Breast epithelium (tissue), 4 donors: Measurements from ENCODE around the gene TNFAIP1. TPM values are rescaled to one million over a fixed set of nuclear protein-coding genes. Genes with fewer than 3 reads are reported as not detected.

ENCODE experiments used
- DNase-seq, 2 donors: peaks; one replicate each; pipeline ENCODE4 v3.0.0-alpha.2; 2019; ENCODE audit warnings: low spot score in 2 of 2
- H3K27ac ChIP-seq, 2 donors: fragments of 200-600 bp; sonication (generic) in 1 of 2; one replicate each; pipeline ENCODE4 v1.5.1; 2016 to 2019; ENCODE audit warnings: mild to moderate bottlenecking in 1 of 2
- H3K27me3 ChIP-seq, 2 donors: fragments of 200-600 bp; sonication (generic) in 1 of 2; one replicate each; pipeline versions ENCODE4 v1.5.1 to v1.6.0; 2017 to 2019; ENCODE audit warnings: control low read depth in 1 of 2, mild to moderate bottlenecking in 1 of 2
- H3K36me3 ChIP-seq: fragments of 200-600 bp; one replicate; pipeline ENCODE4 v1.5.1; 2019
- H3K4me1 ChIP-seq, 2 donors: fragments of 200-600 bp; sonication (generic); one replicate each; pipeline ENCODE4 v1.5.1; 2016 to 2019; ENCODE audit warnings: control low read depth in 1 of 2
- H3K4me3 ChIP-seq, 3 donors: fragments of 200-600 bp; sonication (generic); 1 replicate in 2 of 3; 2 replicates in 1 of 3; pipeline ENCODE4 v1.5.1; 2016 to 2019; ENCODE audit warnings: mild to moderate bottlenecking in 3 of 3, moderate library complexity in 2 of 3
- H3K9me3 ChIP-seq, 2 donors: fragments of 200-600 bp; sonication (generic) in 1 of 2; one replicate each; pipeline ENCODE4 v1.5.1; 2016 to 2019; ENCODE audit warnings: control low read depth in 1 of 2
- POLR2A ChIP-seq: fragments of 450-650 bp; IDR thresholded peaks from one replicate; pipeline ENCODE4 v1.6.1; 2016; ENCODE audit warnings: antibody characterized with exemption, mild to moderate bottlenecking, moderate library complexity
- POLR2AphosphoS5 ChIP-seq, 3 donors: sonication (generic); formaldehyde crosslinking; IDR thresholded peaks; one replicate each; pipeline ENCODE4 v1.6.1; 2017; ENCODE audit warnings: antibody characterized with exemption in 3 of 3
- intact Hi-C: fragments of 100-400 bp; cut with DNase I; formaldehyde crosslinking; loops from one replicate; pipeline ENCODE4 v1.15.1; 2023; ENCODE audit warnings: low total_unique reads
- total RNA-seq, 3 donors: library from RNA; depleted of rRNA; stranded (reverse); fragments of >200 nt; gene quantifications; one replicate each; pipeline ENCODE4 v1.1.0, GENCODE V29; 2016
- TF ChIP-seq, protein P1 (sequence below), 3 donors: fragments of 450-650 bp; IDR thresholded peaks; one replicate each; pipeline ENCODE4 v1.5.1; 2016 to 2017; ENCODE audit warnings: antibody characterized with exemption in 3 of 3, mild to moderate bottlenecking in 3 of 3, moderate library complexity in 3 of 3

Gene TNFAIP1
- total RNA-seq, 3 donors from 2014 or later = 15.5 to 31.9 (median 28.5) TPM

DNA sequence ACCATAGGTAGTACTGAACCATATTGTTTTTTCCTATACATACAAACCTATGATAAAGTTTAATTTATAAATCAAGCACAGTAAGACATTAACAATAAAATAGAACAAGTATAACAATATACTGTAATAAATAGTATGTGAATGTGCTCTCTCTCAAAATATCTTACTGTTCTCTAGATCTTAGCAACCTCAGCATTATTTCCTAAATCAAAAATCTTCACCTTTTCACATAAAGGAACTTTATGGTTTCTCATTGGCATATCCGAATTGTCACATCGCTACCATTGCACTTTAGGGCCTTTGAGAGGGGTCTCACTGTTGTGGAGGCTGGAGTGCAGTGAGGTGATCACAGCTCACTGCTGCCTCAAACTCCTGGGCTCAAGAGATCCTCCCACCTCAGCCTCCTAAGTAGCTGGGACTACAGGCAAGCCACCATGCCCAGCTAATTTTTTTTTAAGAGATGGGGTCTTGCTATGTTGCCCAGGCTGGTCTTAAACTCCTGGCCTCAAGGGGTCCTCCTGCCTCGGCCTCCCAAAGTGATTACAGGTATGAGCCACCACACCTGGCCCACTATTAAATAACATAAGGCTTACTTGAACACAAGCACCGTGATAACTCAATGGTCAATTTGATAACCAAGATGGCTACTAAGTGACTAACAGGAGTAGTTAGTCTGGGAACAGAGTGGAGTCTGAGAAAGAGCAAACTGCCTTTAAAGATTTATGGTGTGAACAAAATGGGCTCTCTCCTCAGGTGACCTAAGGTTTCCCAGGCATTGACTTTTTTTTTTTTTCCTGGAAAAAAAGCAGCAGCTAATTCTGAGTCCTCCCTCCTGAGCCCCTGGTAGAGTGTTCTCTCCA, 19.5 kb upstream of the TNFAIP1 start:
- no peak for TF ChIP-seq POLR2A
- TF ChIP-seq POLR2AphosphoS5 (IDR thresholded peaks at IDR 0.05) = no peak
- TF ChIP-seq, protein P1, sequence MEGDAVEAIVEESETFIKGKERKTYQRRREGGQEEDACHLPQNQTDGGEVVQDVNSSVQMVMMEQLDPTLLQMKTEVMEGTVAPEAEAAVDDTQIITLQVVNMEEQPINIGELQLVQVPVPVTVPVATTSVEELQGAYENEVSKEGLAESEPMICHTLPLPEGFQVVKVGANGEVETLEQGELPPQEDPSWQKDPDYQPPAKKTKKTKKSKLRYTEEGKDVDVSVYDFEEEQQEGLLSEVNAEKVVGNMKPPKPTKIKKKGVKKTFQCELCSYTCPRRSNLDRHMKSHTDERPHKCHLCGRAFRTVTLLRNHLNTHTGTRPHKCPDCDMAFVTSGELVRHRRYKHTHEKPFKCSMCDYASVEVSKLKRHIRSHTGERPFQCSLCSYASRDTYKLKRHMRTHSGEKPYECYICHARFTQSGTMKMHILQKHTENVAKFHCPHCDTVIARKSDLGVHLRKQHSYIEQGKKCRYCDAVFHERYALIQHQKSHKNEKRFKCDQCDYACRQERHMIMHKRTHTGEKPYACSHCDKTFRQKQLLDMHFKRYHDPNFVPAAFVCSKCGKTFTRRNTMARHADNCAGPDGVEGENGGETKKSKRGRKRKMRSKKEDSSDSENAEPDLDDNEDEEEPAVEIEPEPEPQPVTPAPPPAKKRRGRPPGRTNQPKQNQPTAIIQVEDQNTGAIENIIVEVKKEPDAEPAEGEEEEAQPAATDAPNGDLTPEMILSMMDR (IDR thresholded peaks at IDR 0.05) = no peak
- Histone ChIP-seq H3K4me3 (no peak overlapping the region), H3K27me3 (no peaks in the 10 kb centered on the region), H3K36me3 (no peaks in the 10 kb centered on the region), H3K9me3 (no peaks in the 10 kb centered on the region), H3K4me1 (no peaks in the 10 kb centered on the region), H3K27ac (no peak overlapping the region)
- no peak for DNase-seq
- intact Hi-C loops = no loop called here

DNA sequence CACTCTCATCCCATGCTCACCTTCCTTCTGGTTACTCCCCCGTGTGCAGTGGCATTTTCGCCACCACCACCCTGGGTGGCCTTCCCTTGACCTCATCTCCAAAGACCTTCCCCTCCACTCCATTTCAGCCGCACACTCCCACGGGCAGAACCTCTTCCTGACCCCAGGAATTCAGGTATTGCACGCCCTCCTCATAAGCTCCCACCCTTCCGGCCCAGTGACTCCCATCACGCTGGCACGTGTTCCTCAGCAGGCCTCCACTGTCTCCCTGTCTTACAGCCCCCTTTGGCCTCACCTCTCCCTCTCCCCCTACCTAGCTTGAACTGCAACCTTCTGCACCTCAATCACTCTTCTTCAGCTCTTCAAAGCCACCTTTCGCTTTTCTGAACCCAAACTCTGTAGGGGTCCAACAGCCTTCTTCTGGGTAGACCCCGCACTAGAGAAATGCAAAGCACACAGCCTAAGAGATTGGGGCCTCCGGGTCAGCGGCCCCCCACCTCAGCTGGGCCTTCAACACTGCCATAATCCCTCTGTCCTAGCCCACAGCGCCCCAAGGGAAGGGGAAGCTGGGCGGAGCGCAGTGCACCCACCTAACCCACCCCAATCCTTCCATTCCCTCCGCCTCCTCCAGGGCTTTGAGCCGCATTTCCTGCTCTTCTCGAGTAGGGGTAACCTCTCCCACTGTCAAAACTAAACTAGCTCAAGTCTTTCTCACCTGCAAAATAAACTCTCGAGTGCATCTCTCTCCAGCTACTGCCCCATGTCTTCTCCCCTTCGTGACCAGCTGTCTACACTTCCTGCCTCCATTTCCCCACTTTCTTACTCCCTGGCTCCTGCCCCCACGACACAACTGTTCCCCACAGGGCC, 18.2 kb upstream of the TNFAIP1 start:
- TF ChIP-seq, protein P1 (IDR thresholded peaks at IDR 0.05) = no peak
- TF ChIP-seq POLR2AphosphoS5 (IDR thresholded peaks at IDR 0.05) = no peak
- TF ChIP-seq POLR2A = no peak
- no peaks in the 10 kb centered on the region for H3K27me3 ChIP-seq
- H3K36me3 ChIP-seq = no peaks in the 10 kb centered on the region
- no peaks in the 10 kb centered on the region for H3K9me3 ChIP-seq
- intact Hi-C loops = no loop called here
- no peak overlapping the region for H3K27ac ChIP-seq
- H3K4me3 ChIP-seq = no peak overlapping the region
- no peak for DNase-seq
- no peaks in the 10 kb centered on the region for H3K4me1 ChIP-seq

DNA sequence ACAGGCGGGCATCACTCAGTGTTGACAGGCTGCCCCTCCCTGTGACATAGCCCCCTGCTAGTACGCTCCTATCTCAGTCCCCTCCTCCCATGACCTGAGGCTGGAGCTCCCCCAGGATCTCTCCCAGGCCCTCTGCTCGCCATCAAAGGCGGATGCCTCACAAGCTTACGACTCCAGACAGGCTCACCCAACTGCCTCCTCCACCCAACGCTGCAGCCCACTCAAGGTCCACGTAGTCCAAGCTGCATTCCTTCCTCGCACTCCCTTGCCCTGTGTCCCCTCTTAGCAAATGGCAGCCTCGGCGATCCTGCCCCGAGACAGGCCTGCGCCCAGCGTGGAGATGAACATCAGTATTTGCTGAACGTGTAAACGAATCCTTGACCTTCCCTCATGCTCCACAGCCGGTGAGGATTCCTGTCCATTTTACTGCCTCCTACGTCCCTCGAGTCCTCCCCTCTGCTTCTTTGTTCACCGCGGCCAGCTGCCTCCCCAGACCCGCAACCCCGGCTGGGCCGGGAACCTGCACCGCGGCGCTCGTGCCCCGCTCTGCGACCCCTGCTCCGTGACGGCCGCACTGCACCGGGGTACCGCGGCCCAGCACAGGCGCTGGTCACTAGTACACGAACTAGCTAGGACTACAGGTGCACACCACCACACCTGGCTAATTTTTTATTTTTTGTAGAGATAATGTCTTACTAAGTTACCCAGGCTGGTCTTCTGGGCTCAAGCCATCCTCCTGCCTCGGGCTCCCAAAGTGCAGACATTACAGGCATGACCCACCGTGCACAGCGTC, 17.4 kb upstream of the TNFAIP1 start:
- peak overlapping the region; percentile 54 to 86 (median 69) for H3K4me3 ChIP-seq
- peak overlapping the region; percentile 65 to 71 for H3K27ac ChIP-seq
- H3K36me3 ChIP-seq = no peaks in the 10 kb centered on the region
- no peaks in the 10 kb centered on the region for H3K4me1 ChIP-seq
- intact Hi-C loops = no loop called here
- no peaks in the 10 kb centered on the region for H3K27me3 ChIP-seq
- DNase-seq = no peak
- no peak for TF ChIP-seq POLR2AphosphoS5 (IDR thresholded peaks at IDR 0.05)
- TF ChIP-seq, protein P1 (IDR thresholded peaks at IDR 0.05) = no peak
- TF ChIP-seq POLR2A = no peak
- no peaks in the 10 kb centered on the region for H3K9me3 ChIP-seq

DNA sequence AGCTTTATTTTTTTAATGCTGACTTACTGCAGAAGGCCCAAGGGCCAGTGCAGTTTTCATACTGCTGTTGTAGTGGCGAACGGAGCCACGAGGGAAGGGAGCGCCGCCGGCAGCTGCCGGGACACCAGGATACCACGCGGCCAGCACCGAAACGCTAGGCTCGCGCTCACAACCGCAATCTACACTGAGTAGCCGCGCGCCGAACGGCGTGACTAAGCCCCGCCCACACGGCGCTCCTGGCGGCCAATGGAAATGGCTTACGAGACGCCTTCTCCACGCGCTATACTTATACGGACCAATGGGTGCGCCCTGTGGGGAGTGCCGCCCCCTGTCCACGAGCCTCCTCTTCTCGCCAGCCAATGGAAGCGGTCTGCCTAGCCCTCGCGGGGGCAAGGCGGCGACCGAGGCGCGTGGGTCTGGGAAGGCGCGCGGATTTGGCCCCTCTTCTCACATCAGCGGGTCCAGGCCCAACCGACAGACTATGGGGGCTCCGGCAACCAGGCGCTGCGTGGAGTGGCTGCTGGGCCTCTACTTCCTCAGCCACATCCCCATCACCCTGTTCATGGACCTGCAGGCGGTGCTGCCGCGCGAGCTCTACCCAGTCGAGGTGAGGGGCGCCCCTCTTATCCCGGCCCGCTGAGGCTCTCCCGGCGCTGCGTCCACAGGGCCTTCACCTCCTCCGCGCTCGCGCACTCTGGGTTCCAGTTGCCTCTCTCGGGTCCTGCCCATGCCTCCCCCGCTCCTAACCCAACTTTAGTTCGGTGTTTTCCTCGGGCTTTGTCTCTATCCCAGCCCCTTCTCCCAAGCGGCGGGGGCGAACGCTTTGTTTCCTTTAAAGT, 16.6 kb upstream of the TNFAIP1 start, which contains the start of gene TMEM97:
TMEM97 (plus strand) TSS at position 442 of the 839 bp plus-strand sequence; CDS start at position 482, 40 bp downstream.
- H3K4me1 ChIP-seq = no peaks in the 10 kb centered on the region
- H3K36me3 ChIP-seq = no peaks in the 10 kb centered on the region
- peak within 1 kb of the TSS; percentile 65 to 71 for H3K27ac ChIP-seq
- intact Hi-C loops = no loop called here
- H3K9me3 ChIP-seq = no peaks in the 10 kb centered on the region
- no peaks in the 10 kb centered on the region for H3K27me3 ChIP-seq
- peak within 1 kb of the TSS; percentile 54 to 86 (median 69) for H3K4me3 ChIP-seq
- peak; percentile 94 to 96 for DNase-seq
- peak in 2 of 3 donors; percentile 39 to 41 for TF ChIP-seq POLR2AphosphoS5 (IDR thresholded peaks at IDR 0.05)
- TF ChIP-seq, protein P1 (IDR thresholded peaks at IDR 0.05) = no peak
